Thyroid gland (tissue), 4 donors: ENCODE measurements around the gene CACNA2D3. TPM values are rescaled to one million over a fixed set of nuclear protein-coding genes. Genes with fewer than 3 reads are reported as not detected.

Experiments used
- DNase-seq, 2 donors: peaks; one replicate each; pipeline ENCODE4 v3.0.0-alpha.2; 2019
- H3K27ac ChIP-seq, 3 donors: fragments of 200-600 bp; sonication (generic); 1 replicate in 2 of 3; 2 replicates in 1 of 3; pipeline ENCODE4 v1.5.1; 2016 to 2019; ENCODE audit warnings: mild to moderate bottlenecking in 1 of 3, moderate library complexity in 1 of 3
- H3K27me3 ChIP-seq: fragments of 200-600 bp; sonication (generic); one replicate; pipeline ENCODE4 v1.5.1; 2019
- H3K36me3 ChIP-seq, 2 donors: fragments of 200-600 bp; sonication (generic); one replicate each; pipeline ENCODE4 v1.5.1; 2016 to 2019
- H3K4me1 ChIP-seq, 2 donors: fragments of 200-600 bp; sonication (generic); one replicate each; pipeline ENCODE4 v1.5.1; 2017 to 2019
- H3K4me3 ChIP-seq, 3 donors: fragments of 200-600 bp; sonication (generic); replicated peaks in 1 of 3; 1 replicate in 2 of 3; 2 replicates in 1 of 3; pipeline ENCODE4 v1.5.1; 2016; ENCODE audit warnings: mild to moderate bottlenecking in 1 of 3
- H3K9me3 ChIP-seq: fragments of 200-600 bp; sonication (generic); one replicate; pipeline ENCODE4 v1.5.1; 2017
- CTCF ChIP-seq, 6 experiments: fragments of 200-600 bp in 3 of 6; fragments of 450-650 bp in 3 of 6; sonication (generic) in 3 of 6; IDR thresholded peaks; one replicate each; pipeline ENCODE4 v1.5.1; 2016 to 2019; ENCODE audit warnings: antibody characterized with exemption in 6 of 6, mild to moderate bottlenecking in 2 of 6, inconsistent platforms in 1 of 6, moderate library complexity in 1 of 6
- POLR2A ChIP-seq, 2 donors: fragments of 450-650 bp; IDR thresholded peaks; one replicate each; pipeline ENCODE4 v1.6.1; 2017; ENCODE audit warnings: antibody characterized with exemption in 2 of 2, mild to moderate bottlenecking in 2 of 2, moderate library complexity in 1 of 2
- WGBS, 2 donors: methylation state at CpG; one replicate each; pipeline ENCODE4 v1.1.5; 2017; 5-methylcytosine and 5-hydroxymethylcytosine counted together
- intact Hi-C: fragments of 100-400 bp; cut with DNase I; formaldehyde crosslinking; loops from one replicate; pipeline ENCODE4 v1.15.1; 2023
- total RNA-seq, 4 donors: library from RNA; depleted of rRNA; stranded (reverse); fragments of >200 nt; gene quantifications; one replicate each; pipeline ENCODE4 v1.2.3, GENCODE V29; 2016

CACNA2D3 gene
- total RNA-seq, 4 donors from 2014 or later: 2.9 to 4.8 (median 4.5) TPM

- Histone ChIP-seq H3K27ac (no peak overlapping the region), H3K27me3 (no peaks in the 10 kb centered on the region), H3K36me3 (no peaks in the 10 kb centered on the region), H3K4me3 (no peak overlapping the region), H3K9me3 (no peaks in the 10 kb centered on the region), H3K4me1 (no peaks in the 10 kb centered on the region)
- 100% methylated on average over 1 of the region's 1 CpG for WGBS, 2 donors
- TF ChIP-seq POLR2A (IDR thresholded peaks at IDR 0.05): no peak
- TF ChIP-seq CTCF (IDR thresholded peaks at IDR 0.05): no peak
- intact Hi-C loops: no loop called here
- no peak for DNase-seq
Observed at GRCh38 chr3:54206874-54207273, 84.5 kb downstream of the CACNA2D3 start.

DNA sequence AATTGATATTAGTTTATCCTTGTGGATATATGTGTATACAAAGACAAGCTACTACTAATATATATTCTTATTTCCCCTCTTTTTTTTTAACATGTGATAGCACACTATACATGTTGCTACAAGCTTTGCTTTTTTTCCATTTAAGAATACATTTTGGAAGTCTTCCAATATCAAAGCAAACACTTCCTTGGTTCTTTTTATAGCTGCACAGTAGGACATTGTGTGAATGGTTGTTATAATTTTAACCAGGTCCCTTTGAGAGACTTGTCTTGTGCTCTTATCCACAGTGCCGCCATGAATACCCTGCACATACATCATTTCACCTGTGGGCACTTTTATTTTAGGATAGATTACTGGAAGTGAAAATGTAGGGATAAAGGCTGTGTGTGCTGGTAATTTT, 88.7 kb downstream of the CACNA2D3 start:
- DNase-seq: no peak
- 35 to 37% methylated on average over 1 of the region's 1 CpG for WGBS, 2 donors
- H3K27me3 ChIP-seq: no peaks in the 10 kb centered on the region
- no peak overlapping the region for H3K4me3 ChIP-seq
- H3K27ac ChIP-seq: no peak overlapping the region
- no peaks in the 10 kb centered on the region for H3K9me3 ChIP-seq
- no peaks in the 10 kb centered on the region for H3K36me3 ChIP-seq
- TF ChIP-seq CTCF (IDR thresholded peaks at IDR 0.05) (no peak), POLR2A (IDR thresholded peaks at IDR 0.05) (no peak)
- intact Hi-C loops: no loop called here
- H3K4me1 ChIP-seq: no peaks in the 10 kb centered on the region

DNA sequence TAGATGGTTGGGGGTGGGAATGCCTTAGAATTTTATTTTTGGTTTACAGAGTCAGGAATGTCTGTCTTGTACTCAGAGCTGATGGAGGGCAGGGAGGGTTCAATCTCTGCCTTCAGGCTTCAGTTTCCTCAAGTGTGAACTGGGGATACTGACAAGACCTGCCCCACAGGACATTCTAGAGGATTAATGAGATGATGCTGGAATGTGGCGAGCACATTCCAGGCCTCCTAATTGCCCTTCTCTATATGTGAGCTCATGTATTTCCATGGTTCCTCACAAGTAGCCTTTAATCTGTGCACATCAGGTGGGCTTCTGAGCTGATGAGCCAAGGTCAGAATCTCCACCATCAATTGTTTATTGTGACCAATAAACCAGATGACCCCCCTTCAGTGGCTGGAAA, 90.4 kb downstream of the CACNA2D3 start:
- H3K9me3 ChIP-seq: no peaks in the 10 kb centered on the region
- DNase-seq: no peak
- no peak overlapping the region for H3K4me3 ChIP-seq
- no peak overlapping the region for H3K27ac ChIP-seq
- intact Hi-C loops: no loop called here
- H3K36me3 ChIP-seq: no peaks in the 10 kb centered on the region
- no peak for TF ChIP-seq CTCF (IDR thresholded peaks at IDR 0.05)
- TF ChIP-seq POLR2A (IDR thresholded peaks at IDR 0.05): no peak
- no peaks in the 10 kb centered on the region for H3K4me1 ChIP-seq
- H3K27me3 ChIP-seq: no peaks in the 10 kb centered on the region
- 100% methylated on average over 1 of the region's 1 CpG for WGBS, 2 donors

GRCh38 chr3:54213907-54214306, 91.6 kb downstream of the CACNA2D3 start:
- no peaks in the 10 kb centered on the region for H3K4me1 ChIP-seq
- TF ChIP-seq CTCF (IDR thresholded peaks at IDR 0.05): no peak
- TF ChIP-seq POLR2A (IDR thresholded peaks at IDR 0.05): no peak
- H3K27ac ChIP-seq: no peak overlapping the region
- DNase-seq: no peak
- H3K9me3 ChIP-seq: no peaks in the 10 kb centered on the region
- H3K27me3 ChIP-seq: no peaks in the 10 kb centered on the region
- intact Hi-C loops: no loop called here
- H3K36me3 ChIP-seq: no peaks in the 10 kb centered on the region
- no peak overlapping the region for H3K4me3 ChIP-seq
- WGBS, 2 donors: 81 to 91% methylated on average over 2 of the region's 2 CpGs

GRCh38 chr3:54214845-54215244, 92.5 kb downstream of the CACNA2D3 start:
- intact Hi-C loops: no loop called here
- Histone ChIP-seq H3K36me3 (no peaks in the 10 kb centered on the region), H3K9me3 (no peaks in the 10 kb centered on the region), H3K27ac (no peak overlapping the region), H3K27me3 (no peaks in the 10 kb centered on the region), H3K4me1 (no peaks in the 10 kb centered on the region), H3K4me3 (no peak overlapping the region)
- DNase-seq: no peak
- 86 to 100% methylated on average over 1 of the region's 1 CpG for WGBS, 2 donors
- TF ChIP-seq POLR2A (IDR thresholded peaks at IDR 0.05): no peak
- TF ChIP-seq CTCF (IDR thresholded peaks at IDR 0.05): no peak
